SK-N-SH treated with all-trans-retinoic acid at 6 μM for 48 hours (cell line): Measurements from ENCODE around the gene RIT1.
"Not testable (repeated sequence)": the region's sequence is repeated elsewhere in the genome, so short reads cannot be mapped to it uniquely, and the experiment has no call there.

Source experiments
- ATAC-seq: fragments of 200-7000 bp; cut with Tn5 transposase; 3 replicates; pipeline ENCODE4 v1.9.1; 2020; ENCODE audit warnings: mild to moderate bottlenecking, moderate library complexity
- ARNTL ChIP-seq: fragments of 450-650 bp; formaldehyde crosslinking; IDR thresholded peaks from 2 replicates; pipeline ENCODE4 v1.5.0; 2020; ENCODE audit warnings: low read depth, mild to moderate bottlenecking, moderate library complexity, borderline replicate concordance
- BACH2 ChIP-seq: fragments of 250-450 bp; sonication (Bioruptor Pico); IDR thresholded peaks from 2 replicates; pipeline ENCODE4 v1.9.0; 2021; ENCODE audit warnings: mild to moderate bottlenecking, borderline replicate concordance
- CSDC2 ChIP-seq: fragments of 250-450 bp; sonication (Bioruptor Pico); IDR thresholded peaks from 2 replicates; pipeline ENCODE4 v1.5.0; 2020; ENCODE audit warnings: mild to moderate bottlenecking, moderate library complexity
- CSRNP3 ChIP-seq: fragments of 250-450 bp; sonication (Bioruptor Pico); IDR thresholded peaks from 2 replicates; pipeline ENCODE4 v1.5.1; 2021; ENCODE audit warnings: mild to moderate bottlenecking, moderate library complexity
- ESRRG ChIP-seq: fragments of 250-450 bp; sonication (Bioruptor Pico); IDR thresholded peaks from 2 replicates; pipeline ENCODE4 v1.6.1; 2021; ENCODE audit warnings: mild to moderate bottlenecking
- GLIS3 ChIP-seq: fragments of 250-450 bp; sonication (Bioruptor Pico); IDR thresholded peaks from 2 replicates; pipeline ENCODE4 v1.5.0; 2020; ENCODE audit warnings: mild to moderate bottlenecking, moderate library complexity
- ISL1 ChIP-seq: fragments of 250-450 bp; sonication (Bioruptor Pico); IDR thresholded peaks from 2 replicates; pipeline ENCODE4 v2.1.2; 2022; ENCODE audit warnings: mild to moderate bottlenecking, moderate library complexity
- OSR1 ChIP-seq: fragments of 250-450 bp; sonication (Bioruptor Pico); IDR thresholded peaks from 2 replicates; pipeline ENCODE4 v1.8.0; 2022; ENCODE audit warnings: moderate library complexity, mild to moderate bottlenecking, inconsistent platforms
- POU6F1 ChIP-seq: fragments of 250-450 bp; sonication (Bioruptor Pico); IDR thresholded peaks from 2 replicates; pipeline ENCODE4 v1.8.0; 2021; ENCODE audit warnings: low read depth, mild to moderate bottlenecking, moderate library complexity, borderline replicate concordance
- PPARA ChIP-seq: fragments of 250-450 bp; sonication (Bioruptor Pico); IDR thresholded peaks from 2 replicates; pipeline ENCODE4 v1.5.0; 2020; ENCODE audit warnings: mild to moderate bottlenecking, borderline replicate concordance
- RARB ChIP-seq: fragments of 250-450 bp; sonication (Bioruptor Pico); IDR thresholded peaks from 2 replicates; pipeline ENCODE4 v1.8.0; 2021; ENCODE audit warnings: mild to moderate bottlenecking, moderate library complexity
- SNAI2 ChIP-seq: fragments of 250-450 bp; sonication (Bioruptor Pico); IDR thresholded peaks from 2 replicates; pipeline ENCODE4 v1.5.0; 2020; ENCODE audit warnings: mild to moderate bottlenecking, moderate library complexity
- TOX ChIP-seq: fragments of 250-450 bp; sonication (Bioruptor Pico); IDR thresholded peaks from 2 replicates; pipeline ENCODE4 v1.8.0; 2021; ENCODE audit warnings: mild to moderate bottlenecking, moderate library complexity, borderline replicate concordance
- TSHZ2 ChIP-seq: fragments of 250-450 bp; sonication (Bioruptor Pico); IDR thresholded peaks from 2 replicates; pipeline ENCODE4 v1.5.0; 2020; ENCODE audit warnings: mild to moderate bottlenecking, moderate library complexity
- ZC3H10 ChIP-seq: fragments of 250-450 bp; sonication (Bioruptor Pico); IDR thresholded peaks from 2 replicates; pipeline ENCODE4 v1.5.1; 2021; ENCODE audit warnings: mild to moderate bottlenecking, moderate library complexity
- ZFP3 ChIP-seq: fragments of 250-450 bp; sonication (Bioruptor Pico); IDR thresholded peaks from 2 replicates; pipeline ENCODE4 v1.5.0; 2020; ENCODE audit warnings: mild to moderate bottlenecking, moderate library complexity
- ZFP30 ChIP-seq: fragments of 450-650 bp; formaldehyde crosslinking; IDR thresholded peaks from 2 replicates; pipeline ENCODE4 v1.5.0; 2022; ENCODE audit warnings: mild to moderate bottlenecking, moderate library complexity
- ZNF565 ChIP-seq: fragments of 450-650 bp; formaldehyde crosslinking; conservative IDR thresholded peaks from 2 replicates; pipeline ENCODE4 v1.5.0; 2020; ENCODE audit warnings: low read depth, mild to moderate bottlenecking, moderate library complexity
- ZNF8 ChIP-seq: fragments of 450-650 bp; formaldehyde crosslinking; IDR thresholded peaks from 2 replicates; pipeline ENCODE4 v1.5.0; 2020; ENCODE audit warnings: mild to moderate bottlenecking, moderate library complexity
- TF ChIP-seq, protein P1 (sequence below): fragments of 250-450 bp; sonication (Bioruptor Pico); IDR thresholded peaks from 2 replicates; pipeline ENCODE4 v1.8.0; 2020; ENCODE audit warnings: mild to moderate bottlenecking, moderate library complexity, borderline replicate concordance

The RIT1 gene

GRCh38 chr1:155932487-155932886 lies 21.3 kb upstream of the RIT1 start:
- TF ChIP-seq ISL1 (CRISPR knock-in tag) (no peak), ARNTL (CRISPR knock-in tag) (no peak), ZNF565 (CRISPR knock-in tag) (no peak), OSR1 (CRISPR knock-in tag) (no peak), CSDC2 (CRISPR knock-in tag) (no peak), SNAI2 (CRISPR knock-in tag) (no peak), GLIS3 (no peak), PPARA (CRISPR knock-in tag) (no peak), TOX (CRISPR knock-in tag) (no peak), ZFP30 (CRISPR knock-in tag) (no peak), ZFP3 (no peak), ZNF8 (CRISPR knock-in tag) (no peak)
- TF ChIP-seq, protein P1, sequence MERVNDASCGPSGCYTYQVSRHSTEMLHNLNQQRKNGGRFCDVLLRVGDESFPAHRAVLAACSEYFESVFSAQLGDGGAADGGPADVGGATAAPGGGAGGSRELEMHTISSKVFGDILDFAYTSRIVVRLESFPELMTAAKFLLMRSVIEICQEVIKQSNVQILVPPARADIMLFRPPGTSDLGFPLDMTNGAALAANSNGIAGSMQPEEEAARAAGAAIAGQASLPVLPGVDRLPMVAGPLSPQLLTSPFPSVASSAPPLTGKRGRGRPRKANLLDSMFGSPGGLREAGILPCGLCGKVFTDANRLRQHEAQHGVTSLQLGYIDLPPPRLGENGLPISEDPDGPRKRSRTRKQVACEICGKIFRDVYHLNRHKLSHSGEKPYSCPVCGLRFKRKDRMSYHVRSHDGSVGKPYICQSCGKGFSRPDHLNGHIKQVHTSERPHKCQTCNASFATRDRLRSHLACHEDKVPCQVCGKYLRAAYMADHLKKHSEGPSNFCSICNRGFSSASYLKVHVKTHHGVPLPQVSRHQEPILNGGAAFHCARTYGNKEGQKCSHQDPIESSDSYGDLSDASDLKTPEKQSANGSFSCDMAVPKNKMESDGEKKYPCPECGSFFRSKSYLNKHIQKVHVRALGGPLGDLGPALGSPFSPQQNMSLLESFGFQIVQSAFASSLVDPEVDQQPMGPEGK (CRISPR knock-in tag), result no peak
- no peak for ATAC-seq

DNA sequence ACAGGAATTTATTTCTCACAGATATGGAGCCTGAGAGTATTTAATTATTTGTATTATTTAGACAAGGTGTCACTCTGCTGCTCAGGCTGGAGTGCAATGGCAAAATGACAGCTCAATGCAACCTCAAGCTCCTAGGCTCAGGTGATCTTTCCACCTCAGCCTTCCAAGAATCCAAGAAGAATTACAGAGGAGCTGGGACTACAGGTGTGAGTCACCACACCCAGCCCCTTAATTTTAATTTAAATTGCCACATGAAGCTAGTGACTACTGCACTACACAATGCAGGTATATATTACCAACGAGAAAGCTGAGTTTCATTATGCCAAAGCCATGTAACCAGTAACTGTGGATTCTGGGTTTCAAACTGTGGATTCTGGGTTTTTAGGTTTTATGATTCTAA lies 20.9 kb upstream of the RIT1 start:
- no peak for ATAC-seq
- TF ChIP-seq ZNF565 (CRISPR knock-in tag) (no peak), CSRNP3 (CRISPR knock-in tag) (no peak), TOX (CRISPR knock-in tag) (no peak), OSR1 (CRISPR knock-in tag) (no peak), ZFP3 (no peak), RARB (no peak), ZFP30 (CRISPR knock-in tag) (no peak), BACH2 (CRISPR knock-in tag) (no peak), ESRRG (CRISPR knock-in tag) (no peak)
- TF ChIP-seq, all 23 proteins: peak for 0

GRCh38 chr1:155931332-155932038 lies 20.3 kb upstream of the RIT1 start:
- no peak for TF ChIP-seq TSHZ2 (CRISPR knock-in tag)
- peak; percentile 25; the same call in 1 of the 2 replicates for TF ChIP-seq ZC3H10 (CRISPR knock-in tag)
- peak; percentile 30 for ATAC-seq

GRCh38 chr1:155930725-155931124 lies 19.6 kb upstream of the RIT1 start:
- ATAC-seq, result not testable (repeated sequence)

GRCh38 chr1:155929057-155929456 lies 17.9 kb upstream of the RIT1 start:
- no peak for ATAC-seq
- TF ChIP-seq POU6F1 (CRISPR knock-in tag) (no peak), BACH2 (CRISPR knock-in tag) (no peak), ZNF565 (CRISPR knock-in tag) (no peak), ZFP30 (CRISPR knock-in tag) (no peak), SNAI2 (CRISPR knock-in tag) (no peak)
- TF ChIP-seq, all 23 proteins: peak for 0
